Measurements from ENCODE around the gene FN3K.
"Not testable (repeated sequence)": the region's sequence is repeated elsewhere in the genome, so short reads cannot be mapped to it uniquely, and the experiment has no call there.

FN3K gene

GRCh38 chr17:82743344-82744219, 8.2 kb downstream of the FN3K start:
- ChIA-PET CTCF (interaction anchor here (0.6 kb wide), 1 partner anchor 53 kb away, joined by 3 read pairs; no protein-coding TSS in a partner anchor), POLR2A (no interaction called here)
- Histone ChIP-seq H3K9me3 (ENCODE audit: control insufficient read depth, insufficient read depth, low read depth, low read length) (no peaks in the 10 kb centered on the region), H3K36me3 (ENCODE audit: control insufficient read depth in 2 of 2, insufficient read depth in 1 of 2, low read length in 2 of 2) (peaks cover 13 to 36% of the 10 kb centered on the region in 2 experiments), H3K4me3 (ENCODE audit: low read depth, low read length) (no peak overlapping the region), H3K4me1 (ENCODE audit: control insufficient read depth, insufficient read depth, low read length) (no peaks in the 10 kb centered on the region), H3K27ac (ENCODE audit: extremely low read depth, low read depth, low read length) (no peak overlapping the region)
- no peak for TF ChIP-seq ZFP41 (tag by site-specific recombination; IDR thresholded peaks at IDR 0.05; ENCODE audit: borderline replicate concordance)
- no peak for TF ChIP-seq OVOL3 (tag by site-specific recombination; IDR thresholded peaks at IDR 0.05)
- TF ChIP-seq ZNF529 (tag by site-specific recombination; IDR thresholded peaks at IDR 0.05; ENCODE audit: insufficient replicate concordance): no peak
- TF ChIP-seq ZNF664 (tag by site-specific recombination; IDR thresholded peaks at IDR 0.05): no peak
- TF ChIP-seq GLI4 (tag by site-specific recombination; IDR thresholded peaks at IDR 0.05): no peak
- TF ChIP-seq ZNF398 (tag by site-specific recombination; IDR thresholded peaks at IDR 0.05): no peak
- TF ChIP-seq ZNF549 (tag by site-specific recombination; IDR thresholded peaks at IDR 0.05): no peak
- no peak for TF ChIP-seq ZNF585B (tag by site-specific recombination; IDR thresholded peaks at IDR 0.05)
- no peak for TF ChIP-seq ZNF280C (tag by site-specific recombination; IDR thresholded peaks at IDR 0.05)
- TF ChIP-seq GLIS1 (tag by site-specific recombination; IDR thresholded peaks at IDR 0.05): no peak
- no peak for TF ChIP-seq HOXC10 (CRISPR knock-in tag; IDR thresholded peaks at IDR 0.05)
- no peak for TF ChIP-seq KLF17 (tag by site-specific recombination; IDR thresholded peaks at IDR 0.05)
- no peak for TF ChIP-seq ZFP3 (tag by site-specific recombination; IDR thresholded peaks at IDR 0.05; ENCODE audit: low read depth)
- TF ChIP-seq ZNF514 (tag by site-specific recombination; IDR thresholded peaks at IDR 0.05): no peak
- no peak for TF ChIP-seq ZNF701 (tag by site-specific recombination; IDR thresholded peaks at IDR 0.05)
- no peak for TF ChIP-seq REPIN1 (tag by site-specific recombination; IDR thresholded peaks at IDR 0.05; ENCODE audit: low read depth)
- TF ChIP-seq ZNF19 (tag by site-specific recombination; IDR thresholded peaks at IDR 0.05; ENCODE audit: low read depth): no peak
- TF ChIP-seq ZNF221 (tag by site-specific recombination; IDR thresholded peaks at IDR 0.05; ENCODE audit: borderline replicate concordance): no peak
- no peak for TF ChIP-seq REST (tag by site-specific recombination; IDR thresholded peaks at IDR 0.05)
- no peak for TF ChIP-seq ZNF621 (tag by site-specific recombination; IDR thresholded peaks at IDR 0.05)

GRCh38 chr17:82744736-82745135, 9.3 kb downstream of the FN3K start:
- H3K4me1 ChIP-seq (ENCODE audit: control insufficient read depth, insufficient read depth, low read length); POLR2A ChIA-PET; H3K4me3 ChIP-seq (ENCODE audit: low read depth, low read length); H3K9me3 ChIP-seq (ENCODE audit: control insufficient read depth, insufficient read depth, low read depth, low read length); H3K27ac ChIP-seq (ENCODE audit: extremely low read depth, low read depth, low read length); CTCF ChIA-PET: not testable (repeated sequence)
- H3K36me3 ChIP-seq (ENCODE audit: control insufficient read depth in 2 of 2, insufficient read depth in 1 of 2, low read length in 2 of 2): peaks cover 11 to 39% of the 10 kb centered on the region in 2 experiments

Data from HEK293 (cell line).